ENCODE measurements around the gene UNC13B. TPM values are rescaled to one million over a fixed set of nuclear protein-coding genes. Genes with fewer than 3 reads are reported as not detected.

The UNC13B gene
- total and polyA plus RNA-seq, 2 donors (not counting 1 experiment from before 2014, with no cell fraction given) = 0.19 to 0.25 TPM

- no peak overlapping the region for H3K4me3 Mint-ChIP-seq
- no peaks in the 10 kb centered on the region for H3K9me3 ChIP-seq (ENCODE audit: control extremely low read depth in 1 of 3, control insufficient read depth in 2 of 3, insufficient read depth in 1 of 3, low read length in 2 of 3)
- CTCF ChIA-PET = interaction anchor here (1.6 kb wide), 1 partner anchor 485 kb away, joined by 4 read pairs; no protein-coding TSS in a partner anchor
Measured at GRCh38 chr9:35385042-35385441, 223.2 kb downstream of the UNC13B start.

More at GRCh38 chr9:35385042-35385441, 223.2 kb downstream of the UNC13B start:
- H3K9ac ChIP-seq (ENCODE audit: low read length) = no peak overlapping the region
- H2AFZ ChIP-seq (ENCODE audit: insufficient read depth, low read depth, low read length, poor library complexity, severe bottlenecking) = no peak overlapping the region
- no peak overlapping the region for H3K27ac ChIP-seq (ENCODE audit: low read length in 2 of 2)
- DNase-seq = no peak
- Mint-ChIP-seq H3K27ac (no peak overlapping the region), H3K4me1 (no peaks in the 10 kb centered on the region), H3K9me3 (ENCODE audit: insufficient read depth) (no peaks in the 10 kb centered on the region), H3K27me3 (peaks cover 4% of the 10 kb centered on the region)
- no peak for TF ChIP-seq EZH2 (IDR thresholded peaks at IDR 0.05; ENCODE audit: borderline replicate concordance, insufficient read depth, low read depth, low read length, poor library complexity, severe bottlenecking)
- TF ChIP-seq CTCF (IDR thresholded peaks at IDR 0.05) = no peak
- POLR2A ChIA-PET = no interaction called here
- no peaks in the 10 kb centered on the region for H4K20me1 ChIP-seq (ENCODE audit: control insufficient read depth, insufficient read depth, low read length, poor library complexity, severe bottlenecking)
- H3K36me3 ChIP-seq (replicated peaks in 1 of 2; ENCODE audit: control extremely low read depth in 1 of 2, control insufficient read depth in 1 of 2, extremely low read depth in 1 of 2, insufficient read depth in 2 of 2, low read length in 1 of 2) = no peaks in the 10 kb centered on the region
- no peaks in the 10 kb centered on the region for H3K27me3 ChIP-seq (replicated peaks in 1 of 4; ENCODE audit: control extremely low read depth in 1 of 4, control insufficient read depth in 3 of 4, insufficient read depth in 4 of 4, low read length in 3 of 4)
- intact Hi-C loops (cut with micrococcal nuclease) = no loop called here
- H3K4me3 ChIP-seq (ENCODE audit: control extremely low read depth in 1 of 5, extremely low read depth in 1 of 5, insufficient read depth in 1 of 5, low read depth in 2 of 5, low read length in 4 of 5) = no peak overlapping the region
- H3K79me2 ChIP-seq (ENCODE audit: control insufficient read depth, insufficient read depth, low read length) = no peaks in the 10 kb centered on the region
- 100% methylated on average over 1 of the region's 2 CpGs for WGBS (ENCODE audit: insufficient coverage)
- no peak for ATAC-seq (ENCODE audit: low read depth)
- H3K4me1 ChIP-seq (ENCODE audit: control insufficient read depth in 2 of 2, insufficient read depth in 2 of 2, low read length in 2 of 2) = no peaks in the 10 kb centered on the region
- no peak overlapping the region for H3K4me2 ChIP-seq (replicated peaks; ENCODE audit: low read depth, low read length, poor library complexity, severe bottlenecking)

All from B cell (primary cell).